Kidney (tissue), 14 donors: Measurements from ENCODE around the gene FURIN. TPM values are rescaled to one million over a fixed set of nuclear protein-coding genes. Genes with fewer than 3 reads are reported as not detected.
A peak's percentile ranks its signal among the peaks of the same experiment; 100 is the strongest.
"Not testable (repeated sequence)": the region's sequence is repeated elsewhere in the genome, so short reads cannot be mapped to it uniquely, and the experiment has no call there.

Experiments
- DNase-seq, 5 donors: peaks; one replicate each; pipeline ENCODE4 v3.0.0-alpha.2; 2013 to 2020
- FAIRE-seq: peaks from 2 replicates; lab custom pipeline; 2012; peaks lifted over from hg19 to GRCh38; lab: Jason Lieb, UNC
- H3K27ac ChIP-seq, 2 donors: one replicate each; pipeline ENCODE4 v1.7.0; 2013; ENCODE audit warnings: low read depth in 2 of 2, low read length in 2 of 2, inconsistent platforms in 1 of 2
- H3K27me3 ChIP-seq: one replicate; pipeline ENCODE4 v1.7.1; 2013; ENCODE audit warnings: low read length, inconsistent platforms; ENCODE audit not compliant: control insufficient read depth, insufficient read depth
- H3K36me3 ChIP-seq, 3 donors: one replicate each; pipeline versions ENCODE4 v1.7.0 to v1.7.1; 2013; ENCODE audit warnings: low read length in 3 of 3, control low read depth in 1 of 3, inconsistent platforms in 1 of 3; ENCODE audit not compliant: insufficient read depth in 3 of 3, control insufficient read depth in 2 of 3
- H3K4me1 ChIP-seq, 3 donors: one replicate each; pipeline versions ENCODE4 v1.7.0 to v1.7.1; 2013; ENCODE audit warnings: low read length in 3 of 3, inconsistent platforms in 1 of 3, low read depth in 1 of 3; ENCODE audit not compliant: control insufficient read depth in 2 of 3, insufficient read depth in 2 of 3
- H3K4me3 ChIP-seq, 3 donors: one replicate each; pipeline versions ENCODE4 v1.7.0 to v1.8.1; 2013; ENCODE audit warnings: low read length in 3 of 3, control low read depth in 1 of 3, inconsistent platforms in 1 of 3
- H3K9ac ChIP-seq, 3 donors: one replicate each; pipeline versions ENCODE4 v1.7.0 to v1.7.1; 2013; ENCODE audit warnings: low read length in 3 of 3, control low read depth in 1 of 3, inconsistent platforms in 1 of 3
- H3K9me3 ChIP-seq, 3 donors: one replicate each; pipeline versions ENCODE4 v1.7.0 to v1.7.1; 2013; ENCODE audit warnings: low read length in 3 of 3, control low read depth in 1 of 3, inconsistent platforms in 1 of 3; ENCODE audit not compliant: control insufficient read depth in 2 of 3, insufficient read depth in 1 of 3
- intact Hi-C: fragments of 100-400 bp; cut with DNase I; formaldehyde crosslinking; loops from one replicate; pipeline ENCODE4 v1.11.1; 2022
- polyA plus RNA-seq: library from polyadenylated mRNA; stranded (reverse); fragments of 350-450 nt; fragmentation: Illumina TruSeq; extraction: RNeasy Lipid Tissue Mini Kit (QIAGEN cat#74804); gene quantifications from one replicate; pipeline ENCODE4 v1.2.3, GENCODE V29; 2014; ENCODE audit warnings: low read depth, low replicate concordance; ENCODE audit not compliant: insufficient read depth
- total RNA-seq: library from RNA; stranded (reverse); fragmentation: NEBNext Ultra II Directional; extraction: Animal tissue kit (Norgen Biotek cat#: 25700); gene quantifications from one replicate; pipeline ENCODE4 v1.2.1, GENCODE V29; 2021
- TF ChIP-seq, protein P1 (sequence below): IDR thresholded peaks from 3 replicates; pipeline ENCODE4 v1.5.1; 2012; ENCODE audit warnings: mild to moderate bottlenecking, moderate library complexity, borderline replicate concordance; ENCODE audit not compliant: insufficient read depth; ENCODE audit errors: extremely low read depth
- donor health status: control.
- donor health status: control.
- donor health status: control.
- donor health status: control.
- donor health status: control.
- donor health status: DM: yes; HTN: yes; CAD: no.
- donor health status: Normal renal cell carcinoma (clear cell type).

The FURIN gene
- total and polyA plus RNA-seq, 2 donors from 2014 or later = 36.4 to 75.9 TPM

DNA sequence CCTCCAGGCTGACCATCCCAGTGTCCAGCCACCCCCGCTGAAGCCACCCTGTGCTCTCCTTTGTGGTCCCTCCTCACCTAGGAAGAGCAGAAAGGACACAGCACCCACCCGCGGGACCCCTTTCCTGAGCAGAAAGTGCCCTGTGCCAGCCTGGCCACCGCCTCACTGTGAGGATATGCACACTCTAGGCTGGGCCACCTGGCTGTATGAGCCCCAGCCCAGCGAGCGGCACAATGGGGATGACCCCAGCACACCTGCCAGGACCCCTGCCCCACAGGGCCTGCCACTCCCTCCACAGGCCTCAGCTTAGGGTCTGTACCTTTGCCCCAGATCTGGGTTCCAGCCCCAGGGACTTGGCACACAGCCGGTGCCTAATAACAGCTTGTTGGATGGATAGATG, 47.9 kb upstream of the FURIN start:
- H3K9ac ChIP-seq = no peak overlapping the region
- H3K27me3 ChIP-seq = no peaks in the 10 kb centered on the region
- H3K4me3 ChIP-seq = no peak overlapping the region
- H3K27ac ChIP-seq = no peak overlapping the region
- H3K36me3 ChIP-seq = no peaks in the 10 kb centered on the region
- TF ChIP-seq, protein P1, sequence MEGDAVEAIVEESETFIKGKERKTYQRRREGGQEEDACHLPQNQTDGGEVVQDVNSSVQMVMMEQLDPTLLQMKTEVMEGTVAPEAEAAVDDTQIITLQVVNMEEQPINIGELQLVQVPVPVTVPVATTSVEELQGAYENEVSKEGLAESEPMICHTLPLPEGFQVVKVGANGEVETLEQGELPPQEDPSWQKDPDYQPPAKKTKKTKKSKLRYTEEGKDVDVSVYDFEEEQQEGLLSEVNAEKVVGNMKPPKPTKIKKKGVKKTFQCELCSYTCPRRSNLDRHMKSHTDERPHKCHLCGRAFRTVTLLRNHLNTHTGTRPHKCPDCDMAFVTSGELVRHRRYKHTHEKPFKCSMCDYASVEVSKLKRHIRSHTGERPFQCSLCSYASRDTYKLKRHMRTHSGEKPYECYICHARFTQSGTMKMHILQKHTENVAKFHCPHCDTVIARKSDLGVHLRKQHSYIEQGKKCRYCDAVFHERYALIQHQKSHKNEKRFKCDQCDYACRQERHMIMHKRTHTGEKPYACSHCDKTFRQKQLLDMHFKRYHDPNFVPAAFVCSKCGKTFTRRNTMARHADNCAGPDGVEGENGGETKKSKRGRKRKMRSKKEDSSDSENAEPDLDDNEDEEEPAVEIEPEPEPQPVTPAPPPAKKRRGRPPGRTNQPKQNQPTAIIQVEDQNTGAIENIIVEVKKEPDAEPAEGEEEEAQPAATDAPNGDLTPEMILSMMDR = no peak
- intact Hi-C loops = no loop called here
- H3K9me3 ChIP-seq = no peaks in the 10 kb centered on the region
- H3K4me1 ChIP-seq = no peaks in the 10 kb centered on the region
- DNase-seq = no peak
- FAIRE-seq = no peak

DNA sequence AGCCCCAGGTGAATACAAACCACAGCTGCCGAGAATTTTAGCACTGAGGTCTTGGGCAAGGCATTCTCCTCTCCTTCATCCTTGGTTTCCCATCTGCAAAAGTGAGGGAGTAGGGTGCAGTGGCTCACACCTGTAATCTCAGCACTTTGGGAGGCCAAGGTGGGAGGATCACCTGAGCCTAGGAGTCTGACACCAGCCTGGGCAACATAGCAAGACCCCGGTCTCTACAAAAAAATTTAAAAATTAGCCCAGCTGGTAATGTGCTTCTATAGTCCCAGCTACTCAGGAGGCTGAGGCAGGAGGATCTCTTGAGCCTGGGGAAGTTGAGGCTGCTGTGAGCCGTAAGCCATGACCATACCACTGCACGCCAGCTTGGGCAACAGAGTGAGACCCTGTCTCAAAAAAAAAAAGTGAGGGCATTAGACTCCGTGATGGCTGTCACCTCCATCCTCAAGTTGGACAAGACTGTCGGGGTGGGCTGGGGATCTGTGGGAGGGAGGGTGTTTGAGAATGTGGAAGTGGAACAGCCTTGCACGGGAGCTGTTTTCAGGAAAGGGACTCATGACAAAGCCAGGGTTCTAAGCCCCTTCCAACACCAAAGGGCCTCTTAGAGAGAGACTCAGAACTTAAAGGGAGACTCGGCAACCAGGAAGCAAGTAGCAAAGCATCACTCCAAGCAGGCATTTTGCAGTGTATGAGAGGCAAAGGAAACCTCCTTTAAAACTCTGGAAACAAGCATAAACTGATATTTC, 46.0 kb upstream of the FURIN start:
- no peak for FAIRE-seq
- no peaks in the 10 kb centered on the region for H3K27me3 ChIP-seq
- H3K4me1 ChIP-seq = no peaks in the 10 kb centered on the region
- no peak for DNase-seq
- H3K9ac ChIP-seq = no peak overlapping the region
- no peak overlapping the region for H3K4me3 ChIP-seq
- no peaks in the 10 kb centered on the region for H3K9me3 ChIP-seq
- H3K36me3 ChIP-seq = no peaks in the 10 kb centered on the region
- H3K27ac ChIP-seq = no peak overlapping the region
- intact Hi-C loops = no loop called here
- TF ChIP-seq, protein P1 = no peak

DNA sequence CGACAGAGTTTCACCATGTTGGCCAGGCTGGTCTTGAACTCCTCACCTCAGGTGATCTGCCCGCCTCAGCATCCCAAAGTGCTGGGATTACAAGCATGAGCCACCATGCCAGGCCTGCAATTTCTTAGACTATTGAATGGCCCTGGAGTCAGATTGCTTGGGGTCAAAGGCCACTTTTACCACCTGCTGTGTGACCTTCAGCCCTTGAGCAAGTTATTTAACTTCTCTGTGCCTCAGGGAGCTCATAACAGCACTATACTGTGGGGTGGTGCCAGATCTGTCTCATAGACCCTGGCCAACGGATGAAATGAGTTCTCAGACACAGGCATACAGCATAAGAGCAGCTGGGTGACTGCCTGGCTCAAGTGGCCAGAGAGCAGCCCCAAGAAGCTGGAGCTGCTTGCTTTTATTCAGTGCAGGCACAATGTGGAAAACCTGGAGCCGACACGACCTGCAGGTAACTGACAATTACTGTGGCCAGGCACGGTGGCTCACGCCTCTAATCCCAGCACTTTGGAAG, 44.9 kb upstream of the FURIN start:
- Histone ChIP-seq H3K4me3 (no peak overlapping the region), H3K27ac (no peak overlapping the region), H3K9me3 (no peaks in the 10 kb centered on the region), H3K27me3 (no peaks in the 10 kb centered on the region), H3K9ac (no peak overlapping the region), H3K4me1 (no peaks in the 10 kb centered on the region), H3K36me3 (no peaks in the 10 kb centered on the region)
- no peak for FAIRE-seq
- TF ChIP-seq, protein P1 = no peak
- intact Hi-C loops = no loop called here
- DNase-seq = no peak

DNA sequence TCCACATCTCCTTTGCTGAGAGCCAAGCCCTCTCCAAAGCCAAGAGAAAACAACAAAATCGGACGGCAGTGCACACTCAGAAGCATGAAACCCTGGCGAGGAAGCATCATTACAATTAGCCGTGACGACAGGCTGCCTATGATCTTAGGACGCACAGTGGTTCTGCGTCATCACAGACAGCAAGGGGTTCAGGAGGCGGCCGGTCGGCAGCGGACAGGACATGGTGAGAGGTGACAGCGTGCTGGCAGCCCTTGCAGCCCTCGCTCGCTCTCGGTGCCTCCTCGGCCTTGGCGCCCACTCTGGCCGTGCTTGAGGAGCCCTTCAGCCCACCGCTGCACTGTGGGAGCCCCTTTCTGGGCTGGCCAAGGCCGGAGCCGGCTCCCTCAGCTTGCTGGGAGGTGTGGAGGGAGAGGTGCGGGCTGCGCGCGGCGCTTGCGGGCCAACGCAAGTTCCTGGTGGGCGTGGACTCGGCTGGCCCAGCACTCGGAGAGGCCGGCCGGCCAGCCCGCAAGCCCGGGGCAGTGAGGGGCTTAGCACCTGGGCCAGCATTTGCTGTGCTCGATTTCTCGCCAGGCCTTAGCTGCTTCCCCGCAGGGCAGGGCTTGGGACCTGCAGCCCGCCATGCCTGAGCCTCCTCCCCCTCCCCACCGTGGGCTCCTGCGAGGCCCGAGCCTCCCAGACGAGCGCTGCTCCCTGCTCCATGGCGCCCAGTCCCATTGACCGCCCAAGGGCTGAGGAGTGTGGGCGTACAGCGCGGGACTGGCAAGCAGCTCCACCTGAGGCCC, 43.1 kb upstream of the FURIN start:
- peak in 1 of 5 donors; percentile 56 for DNase-seq
- intact Hi-C loops, FAIRE-seq: not testable (repeated sequence)

DNA sequence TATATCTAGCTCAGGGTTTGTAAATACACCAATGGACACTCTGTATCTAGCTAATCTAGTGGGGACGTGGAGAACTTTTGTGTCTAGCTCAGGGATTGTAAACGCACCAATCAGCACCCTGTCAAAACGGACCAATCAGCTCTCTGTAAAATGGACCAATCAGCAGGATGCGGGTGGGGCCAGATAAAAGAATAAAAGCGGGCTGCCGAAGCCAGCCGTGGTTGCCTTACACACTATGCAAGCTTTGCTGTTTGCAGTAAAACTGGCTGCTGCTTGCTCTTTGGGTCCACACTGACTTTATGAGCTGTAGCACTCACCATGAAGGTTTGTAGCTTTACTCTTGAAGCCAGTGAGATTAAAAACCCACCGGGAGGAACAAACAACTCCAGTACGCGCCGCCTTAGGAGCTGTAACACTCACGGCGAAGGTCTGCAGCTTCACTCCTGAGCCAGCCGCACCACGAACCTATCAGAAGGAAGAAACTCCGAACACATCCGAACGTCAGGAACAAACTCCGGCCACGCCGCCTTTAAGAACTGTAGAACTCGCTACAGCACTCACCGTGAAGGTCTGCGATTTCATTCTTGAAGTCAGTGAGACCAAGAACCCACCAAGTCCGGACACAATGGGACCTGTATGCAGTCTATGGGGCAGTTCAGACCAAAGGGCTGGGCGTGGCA, 42.0 kb upstream of the FURIN start:
- H3K4me1 ChIP-seq, FAIRE-seq, H3K9ac ChIP-seq, H3K27ac ChIP-seq, H3K9me3 ChIP-seq, H3K4me3 ChIP-seq, H3K27me3 ChIP-seq, DNase-seq, intact Hi-C loops, H3K36me3 ChIP-seq: not testable (repeated sequence)

More for the DNA sequence above, 43.1 kb upstream of the FURIN start:
- not testable (repeated sequence) for H3K9ac ChIP-seq, H3K27me3 ChIP-seq, H3K36me3 ChIP-seq, H3K4me1 ChIP-seq, H3K27ac ChIP-seq, H3K9me3 ChIP-seq, H3K4me3 ChIP-seq
